Stomach (tissue), 4 donors: ENCODE results near the gene RNU5B-1.

Source experiments
- CTCF ChIP-seq, 7 experiments: fragments of 450-650 bp in 4 of 7; fragments of 200-600 bp in 3 of 7; sonication (generic) in 3 of 7; IDR thresholded peaks; one replicate each; pipeline ENCODE4 v1.5.1; 2016 to 2019; ENCODE audit warnings: antibody characterized with exemption in 7 of 7, control low read depth in 2 of 7, mild to moderate bottlenecking in 1 of 7
- EP300 ChIP-seq: sonication (generic); formaldehyde crosslinking; IDR thresholded peaks from one replicate; pipeline ENCODE4 v1.6.1; 2017; ENCODE audit warnings: antibody characterized with exemption
- POLR2A ChIP-seq, 4 donors: fragments of 450-650 bp; IDR thresholded peaks; one replicate each; pipeline ENCODE4 v1.6.1; 2016; ENCODE audit warnings: antibody characterized with exemption in 4 of 4, control low read depth in 2 of 4, mild to moderate bottlenecking in 1 of 4, moderate library complexity in 1 of 4
- POLR2AphosphoS5 ChIP-seq, 3 donors: sonication (generic); formaldehyde crosslinking; IDR thresholded peaks; one replicate each; pipeline ENCODE4 v1.6.1; 2016; ENCODE audit warnings: antibody characterized with exemption in 3 of 3

- TF ChIP-seq CTCF (IDR thresholded peaks at IDR 0.05) (no peak), POLR2A (IDR thresholded peaks at IDR 0.05) (no peak), POLR2AphosphoS5 (IDR thresholded peaks at IDR 0.05) (peak in 2 of 3 donors; percentile 20 to 59), EP300 (no peak)
These were observed 45.1 kb upstream of the RNU5B-1 start for GRCh38 chr15:65259367-65259797.
